ENCODE measurements around the gene MYADML2.

MYADML2 gene

DNA sequence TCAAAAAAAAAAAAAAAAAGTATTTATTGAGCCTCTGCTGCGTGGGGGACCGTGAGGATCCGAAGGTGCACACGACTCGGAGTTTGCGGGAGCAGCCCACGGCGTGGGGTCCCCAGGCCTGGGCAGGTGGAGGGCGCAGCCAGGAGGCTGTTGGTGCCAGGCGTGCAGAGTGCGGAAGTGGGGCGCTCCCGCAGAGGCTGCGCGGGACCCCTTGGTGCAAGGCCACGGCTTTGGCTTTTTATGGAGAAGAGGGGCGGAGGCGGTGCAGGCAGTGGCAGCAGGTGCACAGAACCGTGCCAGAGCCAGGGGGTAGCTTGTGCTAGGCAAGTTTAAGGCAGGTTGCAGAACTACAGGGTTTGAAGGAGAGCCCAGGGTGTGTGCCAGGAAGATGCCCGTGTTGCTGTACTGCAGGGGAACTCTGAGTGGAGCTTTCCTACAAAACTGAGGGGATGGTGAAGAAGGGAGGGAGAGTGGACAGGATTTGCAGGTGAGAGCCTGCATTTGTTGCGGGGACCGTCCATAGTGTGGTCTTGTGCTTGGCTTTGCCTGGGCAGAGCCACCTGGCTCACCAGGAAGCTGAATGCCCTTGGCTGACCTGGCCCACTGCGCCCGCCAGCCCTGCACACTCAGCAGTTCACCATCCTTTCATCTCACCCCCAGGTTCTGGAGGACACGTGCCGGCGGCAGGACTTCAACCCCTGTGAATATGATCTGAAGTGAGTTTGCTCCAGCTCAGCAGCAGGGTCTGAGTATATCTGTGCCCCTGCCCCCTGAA is 31.7 kb upstream of the MYADML2 start:
- in situ Hi-C loops (cut with HindIII; ENCODE audit: low sequenced_read_pairs) = loop anchor here (10.0 kb wide), 2 partner anchors 56 to 64 kb away; partner anchors contain the start of genes DCXR, PCYT2, RAC3 and SIRT7

DNA sequence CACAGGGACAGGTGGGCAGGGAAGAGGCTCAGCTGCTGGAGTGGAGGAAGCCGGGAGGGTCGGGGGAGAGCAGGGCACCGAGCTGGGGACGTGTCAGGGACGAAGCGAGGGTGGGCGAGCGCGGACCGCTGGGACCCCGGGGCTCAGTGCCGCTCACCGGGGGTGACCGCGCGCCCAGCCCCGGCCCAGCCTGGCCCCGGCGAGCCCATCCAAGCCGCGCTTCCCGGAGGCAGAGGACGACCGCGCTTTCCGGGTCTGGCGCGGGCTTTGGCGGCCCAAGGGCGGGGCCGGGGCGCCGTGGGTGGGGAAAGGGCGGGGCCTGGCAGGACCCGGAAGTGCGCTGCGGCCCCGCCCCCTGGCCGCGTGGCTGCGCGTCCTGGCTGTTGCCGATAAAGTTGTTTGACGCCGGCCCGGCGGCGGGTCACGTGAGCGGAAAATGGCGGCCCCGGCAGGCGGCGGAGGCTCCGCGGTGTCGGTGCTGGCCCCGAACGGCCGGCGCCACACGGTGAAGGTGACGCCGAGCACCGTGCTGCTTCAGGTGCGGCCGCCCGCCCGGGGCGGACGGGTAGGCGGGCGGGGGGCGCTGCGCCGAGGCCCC is 30.3 kb upstream of the MYADML2 start, which contains the start of gene ASPSCR1:
Gene ASPSCR1 (plus strand): TSS at position 419 of the 598 bp plus-strand sequence. CDS start 18 bp downstream, at position 437.
- in situ Hi-C loops (cut with HindIII; ENCODE audit: low sequenced_read_pairs) = loop anchor here (10.0 kb wide), 2 partner anchors 57 to 63 kb away; partner anchors contain the start of genes DCXR, PCYT2, RAC3 and SIRT7

DNA sequence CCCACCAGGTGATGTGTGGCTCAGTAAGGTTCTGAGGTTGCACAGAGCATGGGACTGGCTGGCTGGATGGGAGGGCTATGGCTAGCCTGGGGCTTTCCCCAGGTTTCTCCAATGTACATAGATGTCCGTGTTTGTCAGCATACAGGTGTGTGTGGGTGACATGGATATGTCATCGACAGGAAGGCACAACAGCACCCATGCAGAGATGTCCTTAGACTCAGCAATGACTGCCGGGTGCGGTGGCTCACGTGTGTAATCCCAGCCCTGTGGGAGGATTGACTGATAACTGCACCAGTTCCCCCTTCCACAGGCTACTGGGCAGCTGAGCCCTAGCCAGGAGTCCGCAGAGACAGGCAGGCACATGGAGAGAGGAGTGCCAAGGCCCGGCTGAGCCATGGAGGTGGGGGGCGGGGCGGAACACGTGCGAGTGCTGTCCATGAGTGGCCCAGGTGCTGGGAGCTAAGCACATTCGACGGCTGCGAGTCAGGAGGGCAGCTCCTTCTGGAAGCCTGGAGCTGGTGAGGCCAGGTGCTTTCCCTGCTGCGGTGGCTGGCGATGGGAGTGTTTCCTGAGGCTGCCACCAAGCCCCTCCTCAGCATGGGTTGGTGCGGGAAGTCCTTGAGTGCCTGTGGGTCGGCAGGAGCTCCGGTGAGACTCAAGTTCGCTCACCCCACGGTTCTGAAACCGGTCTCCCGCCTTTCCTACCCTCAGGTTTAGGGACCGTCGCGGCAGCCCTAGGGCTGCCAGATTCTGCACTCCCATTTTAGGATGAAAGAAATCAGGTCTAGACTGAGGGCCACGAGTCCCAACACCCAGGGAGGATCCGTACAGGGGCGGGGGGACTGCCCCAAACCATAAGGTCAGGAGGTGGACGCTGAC is 29.5 kb upstream of the MYADML2 start:
- in situ Hi-C loops (cut with HindIII; ENCODE audit: low sequenced_read_pairs) = loop anchor here (10.0 kb wide), 2 partner anchors 58 to 62 kb away; partner anchors contain the start of genes DCXR, PCYT2, RAC3 and SIRT7

DNA sequence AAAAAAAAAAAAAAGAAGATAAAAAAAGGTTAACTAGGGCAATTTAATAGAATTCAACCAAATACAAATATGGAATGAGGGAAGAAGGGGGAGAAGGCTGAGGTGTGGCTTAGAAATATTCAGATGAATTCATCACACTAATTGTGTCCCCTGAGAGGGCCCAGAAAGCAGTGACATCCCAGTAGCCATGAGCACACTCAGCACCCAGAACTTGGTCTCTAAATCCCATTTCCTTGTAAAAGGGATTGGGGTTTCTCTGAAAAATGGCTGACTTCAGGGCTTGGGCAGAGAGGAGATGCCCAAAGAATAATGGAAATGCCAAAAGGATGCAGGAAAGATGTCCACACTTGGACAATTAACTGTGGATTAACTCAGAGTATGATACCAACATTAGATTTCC is 26.4 kb upstream of the MYADML2 start:
- in situ Hi-C loops (cut with HindIII; ENCODE audit: low sequenced_read_pairs) = loop anchor here (10.0 kb wide), 2 partner anchors 59 to 61 kb away; partner anchors contain the start of genes DCXR, PCYT2, RAC3 and SIRT7

DNA sequence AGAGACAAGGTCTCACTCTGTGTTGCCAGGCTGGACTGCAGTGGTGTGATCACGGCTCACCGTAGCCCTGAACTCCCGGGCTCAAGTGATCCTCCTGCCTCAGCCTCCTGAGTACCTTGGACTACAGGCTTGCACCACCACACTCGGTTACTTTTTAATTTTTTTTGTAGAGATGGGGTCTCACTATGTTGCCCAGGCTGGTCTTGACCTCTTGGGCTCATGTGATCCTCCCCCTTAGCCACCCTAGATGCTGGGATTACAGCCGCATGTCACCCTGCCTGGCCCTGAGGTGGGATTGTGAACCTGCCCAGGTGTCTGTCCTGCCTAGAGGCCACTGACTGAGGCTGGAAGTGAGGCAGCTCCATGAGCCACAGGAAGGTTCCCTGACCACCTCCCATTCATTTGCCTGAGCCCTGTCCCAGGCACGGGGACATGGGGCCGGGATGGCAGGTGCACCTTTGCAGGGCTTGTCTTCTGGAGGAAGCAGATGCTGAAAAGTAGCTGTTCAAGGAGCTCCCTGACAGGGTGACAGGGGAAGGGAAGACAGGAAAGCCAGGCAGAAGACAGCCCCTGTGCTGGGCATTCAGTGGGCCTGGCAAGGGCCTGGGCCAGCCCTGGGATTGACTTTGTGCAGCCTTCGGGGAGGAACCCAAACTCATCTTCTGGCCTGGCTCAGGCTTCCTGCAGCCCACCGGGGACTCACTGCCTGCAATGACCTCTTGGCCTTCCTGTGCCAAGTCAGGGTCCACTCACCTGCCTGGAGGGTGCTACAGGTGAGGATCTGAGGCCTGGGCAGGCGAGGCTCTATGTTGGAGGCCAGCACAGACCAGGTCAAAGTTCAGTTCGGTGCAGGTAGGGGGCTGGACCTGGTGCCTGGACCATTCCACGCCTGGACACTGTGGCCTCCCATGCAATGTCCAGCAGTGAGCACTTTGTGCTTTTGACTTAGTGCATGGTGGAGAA is 22.1 kb upstream of the MYADML2 start:
- in situ Hi-C loops (cut with HindIII; ENCODE audit: low sequenced_read_pairs) = no loop called here

DNA sequence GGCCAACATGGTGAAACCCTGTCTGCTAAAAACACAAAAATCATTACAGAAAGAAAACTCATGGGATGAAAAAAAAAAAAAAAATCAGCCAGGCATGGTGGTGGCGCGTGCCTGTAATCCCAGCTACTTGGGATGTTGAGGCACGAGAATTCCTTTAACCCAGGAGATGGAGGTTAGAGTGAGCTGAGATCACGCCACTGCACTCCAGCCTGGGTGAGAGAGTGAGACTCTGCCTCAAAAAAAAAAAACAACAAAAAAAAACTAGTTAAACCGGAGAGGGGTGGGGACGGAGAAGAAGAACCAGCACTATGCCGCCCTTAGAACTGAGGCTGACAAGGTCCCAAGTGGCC is 21.3 kb upstream of the MYADML2 start:
- in situ Hi-C loops (cut with HindIII; ENCODE audit: low sequenced_read_pairs) = no loop called here

DNA sequence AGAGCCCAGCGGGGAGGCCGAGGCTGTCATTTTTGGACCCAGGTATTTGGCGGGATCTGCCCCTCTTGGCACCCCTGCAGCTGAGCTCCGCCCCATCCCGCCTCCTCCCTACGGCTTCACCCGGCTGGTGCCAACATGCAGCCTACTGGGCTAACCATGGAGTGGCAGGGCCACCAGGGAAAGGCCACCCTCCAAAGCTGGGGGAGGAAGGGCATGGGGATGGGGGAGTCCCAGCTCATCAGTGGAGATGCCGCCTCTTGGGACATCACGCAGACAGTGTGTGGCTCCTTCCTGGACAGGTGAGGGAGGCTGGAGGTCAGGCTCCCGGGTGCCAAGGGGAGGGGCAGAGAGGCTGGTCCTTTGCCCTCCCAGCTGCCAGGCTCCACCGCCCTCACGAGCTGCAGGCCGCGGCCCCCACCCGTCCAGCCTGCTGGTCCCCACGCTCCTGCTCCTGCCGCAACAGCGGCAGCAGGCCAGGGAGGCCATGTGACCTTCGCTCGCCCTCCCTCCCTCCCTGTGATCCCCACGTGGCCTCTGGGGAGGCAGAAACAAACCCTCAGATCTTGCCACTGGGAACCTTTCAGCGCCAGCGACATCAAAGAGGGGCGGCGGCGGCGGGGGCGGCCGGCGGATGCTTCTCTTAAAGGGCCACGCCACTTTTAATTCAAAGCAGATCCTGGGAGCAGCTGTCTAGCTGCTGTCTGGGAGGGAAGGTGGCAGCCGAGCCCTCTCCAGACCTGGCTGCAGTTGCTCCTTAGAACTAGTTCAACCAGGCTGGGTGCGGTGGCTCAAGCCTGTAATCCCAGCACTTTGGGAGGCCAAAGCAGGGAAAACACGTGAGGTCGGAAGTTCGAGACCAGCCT is 20.7 kb upstream of the MYADML2 start:
- in situ Hi-C loops (cut with HindIII; ENCODE audit: low sequenced_read_pairs) = no loop called here

DNA sequence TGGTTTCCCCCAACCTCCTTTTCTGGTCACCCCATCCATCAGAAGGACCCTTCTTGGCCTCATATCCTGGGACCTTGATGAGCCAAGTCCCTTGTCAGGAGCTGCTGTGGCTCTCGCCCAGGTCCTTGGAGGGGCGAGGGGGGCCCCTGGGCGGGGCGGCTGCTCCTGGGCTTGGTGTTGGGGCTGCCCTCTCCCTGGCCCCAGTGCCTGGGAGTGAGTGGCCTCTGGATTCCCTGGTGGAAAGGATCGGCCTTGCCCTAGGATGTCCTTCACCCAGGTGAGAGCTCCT is 20.2 kb upstream of the MYADML2 start:
- in situ Hi-C loops (cut with HindIII; ENCODE audit: low sequenced_read_pairs) = no loop called here

DNA sequence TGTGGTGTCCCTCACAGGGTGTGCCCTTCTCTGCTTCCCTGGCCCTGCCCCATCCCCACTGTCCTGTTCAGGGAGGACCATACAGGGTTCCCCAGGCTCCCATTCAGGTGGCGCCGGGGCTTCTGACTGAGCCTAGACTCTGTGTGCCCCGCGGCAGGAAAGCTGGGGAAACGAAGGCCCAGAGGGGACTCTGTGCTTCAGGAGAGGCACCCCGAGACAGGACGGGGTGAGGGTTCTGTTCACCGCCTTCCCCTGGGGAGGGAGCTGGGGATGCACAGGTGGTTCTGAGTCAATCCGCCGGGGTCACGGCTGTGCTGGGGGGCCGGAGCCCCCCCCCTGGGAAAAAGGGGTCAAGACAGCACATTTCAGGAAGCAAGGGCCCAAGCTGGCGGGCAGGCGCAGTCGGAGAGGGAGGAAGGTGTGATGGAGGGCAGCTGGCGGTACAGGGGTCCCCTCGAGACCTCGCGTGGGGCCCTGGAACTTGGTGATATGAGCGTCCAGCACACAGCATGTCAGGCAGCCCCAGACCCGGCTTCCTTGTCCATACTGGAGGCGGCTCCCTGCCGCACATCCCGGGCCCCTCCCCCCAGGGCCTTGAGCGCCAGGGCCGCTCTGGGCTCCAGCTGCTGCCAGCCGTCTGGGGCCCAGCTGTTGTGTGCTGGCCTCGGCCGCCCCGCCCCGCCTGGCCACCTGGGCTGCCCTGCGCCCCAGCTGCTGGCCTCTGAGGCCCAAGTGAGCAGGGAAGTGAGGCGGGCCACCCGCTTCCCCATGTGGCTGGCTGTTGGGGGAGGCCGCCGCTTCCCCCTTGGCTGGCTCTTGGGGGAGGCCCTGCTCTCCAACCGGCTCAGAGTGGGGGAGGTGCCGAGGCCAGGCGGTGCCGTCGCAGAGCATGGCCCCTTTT is 19.6 kb upstream of the MYADML2 start:
- in situ Hi-C loops (cut with HindIII; ENCODE audit: low sequenced_read_pairs) = no loop called here

DNA sequence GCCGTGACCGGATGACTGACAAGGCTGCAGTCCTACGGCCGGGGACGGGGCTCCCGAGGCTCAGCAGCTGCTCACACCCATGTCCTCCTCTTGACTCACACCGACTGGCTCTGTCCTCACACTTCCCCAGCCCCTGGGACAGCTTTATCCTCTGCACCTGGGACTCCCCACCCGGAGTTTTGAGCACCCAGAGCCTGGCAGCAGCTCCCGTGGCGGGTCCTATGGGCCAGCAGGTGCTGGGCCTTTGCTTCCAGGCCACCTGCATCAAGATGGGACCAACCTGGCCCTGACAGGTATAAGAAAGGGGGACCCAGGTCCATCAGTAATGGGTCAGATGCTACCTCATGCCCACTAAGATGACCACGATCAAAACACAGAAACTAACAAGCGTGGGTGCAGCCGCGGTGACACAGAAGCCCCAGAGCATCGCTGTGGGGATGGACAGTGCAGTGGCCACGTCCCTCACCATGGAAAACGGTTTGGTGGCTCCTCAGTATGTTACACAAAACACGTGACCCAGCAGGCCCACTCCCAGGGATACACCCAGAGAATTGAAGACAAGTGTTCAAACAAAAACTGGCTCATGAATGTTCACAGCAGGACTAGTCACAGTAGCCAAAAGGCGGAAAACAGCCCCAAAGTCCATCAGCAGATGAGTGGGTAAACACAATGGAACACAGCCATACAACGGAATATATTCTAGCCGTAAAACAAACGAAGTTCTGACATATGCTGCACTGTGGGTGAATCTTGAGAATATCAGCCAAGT is 17.2 kb upstream of the MYADML2 start:
- in situ Hi-C loops (cut with HindIII; ENCODE audit: low sequenced_read_pairs) = no loop called here

DNA sequence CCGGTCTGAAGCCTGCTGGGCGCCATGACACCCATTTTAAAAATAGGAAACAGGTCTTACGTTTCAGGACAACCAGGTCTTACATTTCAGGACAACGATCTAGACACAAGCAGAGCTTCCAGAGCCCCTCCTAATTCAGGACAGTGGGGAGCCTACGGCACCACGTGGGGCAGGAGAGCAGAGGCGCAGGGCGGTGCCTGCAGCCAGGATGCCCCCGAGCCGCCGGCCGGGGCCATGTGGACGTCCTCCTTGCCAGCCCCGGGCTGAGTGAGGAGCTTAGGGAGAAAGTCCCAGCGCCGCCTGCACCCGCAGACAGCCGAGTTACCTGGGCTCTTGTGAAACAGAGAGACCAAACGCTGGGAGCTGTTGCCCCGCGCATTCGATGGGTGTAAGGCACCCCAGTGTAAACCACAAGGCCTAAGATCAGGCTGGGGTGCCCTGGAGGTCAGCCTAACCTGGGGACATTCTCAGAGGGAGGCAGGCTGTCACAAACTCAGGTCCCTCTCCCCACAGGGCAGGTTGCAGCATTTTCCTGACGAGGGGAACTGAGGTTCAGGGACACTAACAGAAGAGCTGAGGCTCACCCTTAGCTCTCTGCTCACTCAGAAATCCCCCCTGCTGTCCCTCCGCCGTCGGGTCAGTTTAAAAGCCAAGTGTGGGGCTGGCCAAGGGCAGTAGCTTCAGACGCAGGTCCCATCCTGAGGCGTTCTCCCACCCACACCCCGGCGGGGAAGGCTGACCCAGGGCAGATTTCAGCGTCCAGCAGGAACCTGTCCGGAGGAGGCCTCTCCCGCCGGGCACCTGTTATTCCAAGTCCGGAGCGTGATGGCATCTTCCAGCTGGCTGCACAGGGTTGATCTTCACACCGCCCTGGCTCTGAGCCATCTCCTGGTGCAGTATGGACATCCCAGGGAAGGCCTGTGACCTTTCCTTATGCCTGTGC is 15.7 kb upstream of the MYADML2 start:
- in situ Hi-C loops (cut with HindIII; ENCODE audit: low sequenced_read_pairs) = no loop called here

DNA sequence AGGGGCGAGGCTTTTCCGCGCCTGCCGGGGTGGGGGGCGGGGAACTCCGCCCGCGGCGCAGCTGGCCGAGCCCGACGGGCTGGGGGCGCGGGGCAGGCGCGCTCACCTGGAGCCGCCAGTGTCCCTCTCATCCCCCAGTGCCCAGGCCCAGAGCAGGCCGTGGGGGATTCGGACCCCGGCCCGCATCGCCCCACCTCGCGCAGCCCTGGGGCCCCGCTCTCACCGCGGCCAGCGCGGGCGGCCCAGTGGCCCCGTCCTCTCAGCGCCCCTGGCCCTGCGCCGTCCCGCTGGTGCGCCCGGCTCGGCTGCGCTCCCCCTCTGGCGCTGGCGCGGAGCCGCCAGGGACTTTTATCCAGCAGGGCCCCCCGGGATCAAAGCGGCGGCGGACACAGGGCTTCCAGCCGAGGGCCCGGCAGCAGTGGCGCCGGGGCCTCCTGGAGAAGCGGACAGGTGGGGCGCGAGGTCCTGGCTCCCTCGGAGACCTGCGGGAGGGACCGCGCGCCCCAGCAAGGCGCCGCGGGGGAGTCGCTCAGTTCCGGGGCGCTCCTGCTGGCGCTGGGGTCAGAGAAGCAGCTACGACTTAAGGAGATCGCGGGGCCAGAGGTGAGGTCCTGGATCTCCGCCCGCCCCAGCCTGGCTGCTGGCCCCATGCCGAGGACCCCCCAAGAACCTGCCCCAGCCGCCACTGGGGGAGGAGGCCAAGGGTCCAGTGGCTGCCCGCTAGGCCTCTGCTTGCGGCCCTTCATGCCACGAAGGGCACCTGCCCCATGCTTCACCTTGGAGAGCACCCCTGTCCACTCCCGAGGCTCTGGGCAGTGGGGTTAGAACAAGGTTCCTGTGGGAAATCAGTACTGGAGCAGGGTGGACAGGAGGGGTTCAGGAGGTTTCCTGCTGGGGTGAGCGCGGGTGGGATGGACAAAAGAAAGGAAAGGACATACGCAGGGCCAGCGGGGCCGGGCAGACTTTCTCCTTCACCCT is 14.8 kb upstream of the MYADML2 start:
- in situ Hi-C loops (cut with HindIII; ENCODE audit: low sequenced_read_pairs) = no loop called here

DNA sequence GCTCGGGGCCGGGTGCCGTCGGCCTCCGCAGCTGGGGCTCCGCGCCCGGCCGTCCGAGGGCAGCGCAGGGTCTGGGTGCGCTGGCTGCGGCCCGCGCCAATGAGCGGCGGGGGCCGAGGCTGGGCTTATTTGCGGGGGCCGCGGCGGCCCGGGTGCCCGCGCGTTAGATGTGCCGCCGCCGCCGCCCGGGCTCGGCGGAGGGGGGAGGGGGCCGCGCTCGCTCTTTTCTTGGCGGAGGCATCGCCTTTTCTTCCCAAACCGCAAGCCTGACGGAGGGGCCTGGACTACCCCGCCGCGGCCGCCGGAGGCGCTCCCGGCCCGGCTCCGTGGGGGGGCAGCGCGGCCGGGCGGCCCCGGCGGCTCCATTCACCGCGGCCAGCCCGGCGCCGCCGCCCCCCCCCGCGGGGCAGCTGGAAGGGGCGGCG is 14.1 kb upstream of the MYADML2 start, which contains the start of gene NOTUM:
Gene NOTUM (minus strand): TSS at position 101 of the 425 bp plus-strand sequence. CDS start 278 bp downstream, outside the sequence.
- in situ Hi-C loops (cut with HindIII; ENCODE audit: low sequenced_read_pairs) = no loop called here

DNA sequence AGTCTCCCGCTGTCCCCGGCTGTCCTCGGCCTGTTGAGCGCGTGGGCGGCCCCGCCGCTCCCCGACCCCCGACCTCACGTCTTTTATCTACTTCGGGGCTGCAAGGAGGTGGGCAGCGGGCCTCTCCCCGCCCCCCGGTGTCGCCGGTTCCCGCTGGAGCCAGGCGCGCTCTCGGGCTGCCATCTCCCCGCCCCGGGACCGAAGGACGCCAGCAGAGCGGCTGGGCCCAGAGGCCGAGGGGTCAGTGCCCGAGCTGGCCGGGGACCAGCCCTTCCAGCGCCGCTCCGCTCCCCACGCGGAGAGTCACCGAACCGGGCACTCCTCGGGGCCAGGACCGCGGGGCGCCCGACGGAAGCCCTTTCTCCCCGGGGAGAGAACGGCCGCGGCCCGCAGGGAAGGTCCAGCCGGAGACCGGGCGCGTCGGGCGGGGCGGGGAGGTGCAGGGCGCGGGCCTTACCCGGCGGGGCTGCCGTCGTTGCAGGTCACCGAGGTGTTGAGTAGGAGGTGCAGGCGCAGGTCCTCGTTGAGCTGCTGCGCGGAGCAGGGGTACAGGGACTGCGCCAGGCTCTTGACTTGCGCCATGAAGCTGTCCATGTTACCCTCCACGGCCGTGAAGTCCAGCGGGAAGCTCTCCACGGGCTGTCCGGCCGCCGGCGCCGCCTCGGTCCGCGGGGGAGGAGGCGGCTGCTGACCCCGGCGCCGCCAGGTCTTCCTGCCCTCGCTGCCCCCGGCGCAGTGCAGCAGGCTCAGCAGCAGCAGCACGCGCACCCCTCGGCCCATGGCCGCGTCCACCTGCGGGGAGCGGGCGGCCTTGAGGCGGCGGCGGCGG is 13.3 kb upstream of the MYADML2 start:
- in situ Hi-C loops (cut with HindIII; ENCODE audit: low sequenced_read_pairs) = no loop called here

Data from endothelial cell of hepatic sinusoid (primary cell).